ENCODE results near the gene CCNT2.
A peak's percentile ranks its signal among the peaks of the same experiment; 100 is the strongest.
"Not testable (repeated sequence)": the region's sequence is repeated elsewhere in the genome, so short reads cannot be mapped to it uniquely, and the experiment has no call there.

The CCNT2 gene

GRCh38 chr2:134950886-134951285, 32.3 kb downstream of the CCNT2 start:
- no peak for DNase-seq (ENCODE audit: low read depth)
- no peak for TF ChIP-seq CTCF (conservative IDR thresholded peaks at IDR 0.05; ENCODE audit: low read depth, low read length)
- no peak overlapping the region for H3K4me3 ChIP-seq (ENCODE audit: low read depth, low read length)

- H3K4me3 ChIP-seq (ENCODE audit: low read depth, low read length), result no peak overlapping the region
- no peak for TF ChIP-seq CTCF (conservative IDR thresholded peaks at IDR 0.05; ENCODE audit: low read depth, low read length)
- peak; percentile 34 for DNase-seq (ENCODE audit: low read depth)
Measured at GRCh38 chr2:134952608-134953007, 34.0 kb downstream of the CCNT2 start.

- no peak for TF ChIP-seq CTCF (conservative IDR thresholded peaks at IDR 0.05; ENCODE audit: low read depth, low read length)
- DNase-seq (ENCODE audit: low read depth), result no peak
- no peak overlapping the region for H3K4me3 ChIP-seq (ENCODE audit: low read depth, low read length)
Measured at GRCh38 chr2:134954065-134954464, 35.4 kb downstream of the CCNT2 start.

- no peak for TF ChIP-seq CTCF (conservative IDR thresholded peaks at IDR 0.05; ENCODE audit: low read depth, low read length)
- DNase-seq (ENCODE audit: low read depth), result no peak
- no peak overlapping the region for H3K4me3 ChIP-seq (ENCODE audit: low read depth, low read length)
Measured at GRCh38 chr2:134955744-134956143, 37.1 kb downstream of the CCNT2 start.

GRCh38 chr2:134957477-134957876, 38.9 kb downstream of the CCNT2 start:
- no peak for DNase-seq (ENCODE audit: low read depth)
- no peak overlapping the region for H3K4me3 ChIP-seq (ENCODE audit: low read depth, low read length)
- no peak for TF ChIP-seq CTCF (conservative IDR thresholded peaks at IDR 0.05; ENCODE audit: low read depth, low read length)

- H3K4me3 ChIP-seq (ENCODE audit: low read depth, low read length); DNase-seq (ENCODE audit: low read depth): not testable (repeated sequence)
Measured at GRCh38 chr2:134967166-134967565, 48.5 kb downstream of the CCNT2 start.

GRCh38 chr2:134973241-134974138, 54.9 kb downstream of the CCNT2 start:
- TF ChIP-seq CTCF (conservative IDR thresholded peaks at IDR 0.05; ENCODE audit: low read depth, low read length), result no peak
- no peak for DNase-seq (ENCODE audit: low read depth)
- no peak overlapping the region for H3K4me3 ChIP-seq (ENCODE audit: low read depth, low read length)

Data from choroid plexus epithelial cell (primary cell).